GM12801 (cell line): ENCODE measurements around the gene SNAP47.

Experiments
- CTCF ChIP-seq: IDR thresholded peaks from one replicate; pipeline ENCODE4 v1.5.1; 2011; ENCODE audit warnings: control low read depth; ENCODE audit not compliant: insufficient read length; ENCODE audit errors: extremely low read depth

The SNAP47 gene

GRCh38 chr1:227764019-227764391, 28.8 kb downstream of the SNAP47 start:
- no peak for TF ChIP-seq CTCF

- TF ChIP-seq CTCF, result no peak
These were observed 30.2 kb downstream of the SNAP47 start for GRCh38 chr1:227765261-227766014.

- no peak for TF ChIP-seq CTCF
These were observed 30.9 kb downstream of the SNAP47 start for GRCh38 chr1:227766015-227766634.

- no peak for TF ChIP-seq CTCF
These were observed 31.5 kb downstream of the SNAP47 start for GRCh38 chr1:227766653-227767277.

GRCh38 chr1:227767401-227768124, 32.3 kb downstream of the SNAP47 start:
- no peak for TF ChIP-seq CTCF

GRCh38 chr1:227768125-227768439, 32.8 kb downstream of the SNAP47 start:
- TF ChIP-seq CTCF, result no peak

GRCh38 chr1:227768640-227769039, 33.4 kb downstream of the SNAP47 start:
- no peak for TF ChIP-seq CTCF
